Measurements from ENCODE around the gene PPT1.
A peak's percentile ranks its signal among the peaks of the same experiment; 100 is the strongest.

GRCh38 chr1:40039757-40040510 is 57.1 kb downstream of the PPT1 start:
- TF ChIP-seq CTCF (IDR thresholded peaks at IDR 0.05) (no peak), POLR2A (IDR thresholded peaks at IDR 0.05) (peak; percentile 93 to 98)
